GM21526 (cell line): ENCODE results near the gene DNMT1.
A peak's percentile ranks its signal among the peaks of the same experiment; 100 is the strongest.

Experiments
- ATAC-seq: cut with Tn5 transposase; IDR thresholded peaks from one replicate; pipeline ENCODE4 v1.9.1; 2021; ENCODE audit warnings: moderate library complexity; ENCODE audit not compliant: unreplicated experiment, low FRiP score

Gene DNMT1

GRCh38 chr19:10116085-10116865, 78.5 kb downstream of the DNMT1 start:
- ATAC-seq: no peak

GRCh38 chr19:10115392-10116084, 79.2 kb downstream of the DNMT1 start:
- no peak for ATAC-seq

GRCh38 chr19:10114651-10115391, 79.9 kb downstream of the DNMT1 start:
- ATAC-seq: no peak

GRCh38 chr19:10113964-10114650, 80.6 kb downstream of the DNMT1 start:
- ATAC-seq: no peak

GRCh38 chr19:10113592-10113963, 81.2 kb downstream of the DNMT1 start:
- no peak for ATAC-seq

GRCh38 chr19:10112895-10113591, 81.7 kb downstream of the DNMT1 start:
- ATAC-seq: no peak

GRCh38 chr19:10112037-10112761, 82.6 kb downstream of the DNMT1 start:
- no peak for ATAC-seq

GRCh38 chr19:10111405-10111811, 83.3 kb downstream of the DNMT1 start, which contains the start of gene P2RY11:
TSS of gene P2RY11 (plus strand) at chr19:10111693. CDS start at chr19:10111722, 29 bp downstream.
- ATAC-seq: no peak

- no peak for ATAC-seq
Measured at GRCh38 chr19:10110972-10111317, 83.8 kb downstream of the DNMT1 start.

- ATAC-seq: no peak
Measured at GRCh38 chr19:10110076-10110971, 84.4 kb downstream of the DNMT1 start.

GRCh38 chr19:10109528-10109927, 85.2 kb downstream of the DNMT1 start:
- ATAC-seq: no peak

GRCh38 chr19:10107817-10108367, 86.9 kb downstream of the DNMT1 start:
- ATAC-seq: no peak

- ATAC-seq: no peak
Measured at GRCh38 chr19:10107254-10107653, 87.5 kb downstream of the DNMT1 start.

GRCh38 chr19:10106100-10106936, 88.4 kb downstream of the DNMT1 start, which contains the start of gene PPAN:
TSS of gene PPAN (plus strand) at chr19:10106362. CDS start at chr19:10106395, 33 bp downstream.
- ATAC-seq: peak; percentile 34

GRCh38 chr19:10105509-10106099, 89.1 kb downstream of the DNMT1 start:
- no peak for ATAC-seq

- ATAC-seq: peak; percentile 43
Measured at GRCh38 chr19:10104665-10105508, 89.9 kb downstream of the DNMT1 start.
